GM12878 (cell line): Measurements from ENCODE around the gene ACOT7. TPM values are rescaled to one million over a fixed set of nuclear protein-coding genes. Genes with fewer than 3 reads are reported as not detected.

Experiments used
- ATAC-seq: fragments of 200-7000 bp; cut with Tn5 transposase; 3 replicates; pipeline ENCODE4 v1.9.1; 2020; ENCODE audit warnings: mild to moderate bottlenecking, moderate library complexity
- BruUV-seq: library from RNA; stranded (reverse); fragments of 400-500 nt; replicated peaks from 2 replicates; lab custom pipeline; 2021; lab: Mats Ljungman, UMichigan
- CTCF ChIA-PET: fragments of 300-600 bp; sonication (Branson Sonifier 250); formaldehyde crosslinking; extraction: SDS; loops from one replicate; lab custom pipeline; 2021; ENCODE audit warnings: inconsistent platforms; lab: Yijun Ruan, JAX
- POLR2A ChIA-PET: fragments of 350-600 bp; formaldehyde crosslinking; extraction: SDS; loops from one replicate; lab custom pipeline; 2021; ENCODE audit warnings: inconsistent platforms; lab: Charles Lee
- RAD21 ChIA-PET: fragments of 300-600 bp; sonication (Branson Sonifier 250); formaldehyde crosslinking; loops from one replicate; lab custom pipeline; 2023; ENCODE audit warnings: antibody characterized with exemption; ENCODE audit not compliant: unreplicated experiment; lab: Charles Lee
- SMC1A ChIA-PET: fragments of 300-600 bp; sonication (Branson Sonifier 250); formaldehyde crosslinking; loops from one replicate; lab custom pipeline; 2023; ENCODE audit not compliant: unreplicated experiment, uncharacterized antibody; lab: Charles Lee
- DNase-seq: peaks from one replicate; pipeline ENCODE4 v3.0.0-alpha.2; 2011; ENCODE audit warnings: low read depth, low spot score
- FAIRE-seq: peaks from 3 replicates; lab custom pipeline; 2011; peaks lifted over from hg19 to GRCh38; lab: Jason Lieb, UNC
- H2AFZ ChIP-seq: 2 replicates; pipeline ENCODE4 v1.6.0; 2011; ENCODE audit warnings: low read depth, low read length, control low read depth; ENCODE audit not compliant: control insufficient read depth
- H3K27ac ChIP-seq: 2 replicates; pipeline ENCODE4 v1.5.1; 2011; ENCODE audit warnings: control low read depth; ENCODE audit not compliant: control insufficient read depth, insufficient read depth
- H3K27me3 ChIP-seq, 2 experiments: replicated peaks in 1 of 2; 2 replicates each; pipeline versions ENCODE4 v1.6.0 to v1.6.1; 2011; ENCODE audit warnings: low read length in 1 of 2; ENCODE audit not compliant: control insufficient read depth in 2 of 2, insufficient read depth in 2 of 2
- H3K36me3 ChIP-seq, 2 experiments: 2 replicates each; pipeline ENCODE4 v1.5.1; 2011; ENCODE audit warnings: low read length in 1 of 2; ENCODE audit not compliant: control insufficient read depth in 2 of 2, insufficient read depth in 2 of 2
- H3K4me1 ChIP-seq: 2 replicates; pipeline ENCODE4 v1.6.1; 2011; ENCODE audit warnings: mild to moderate bottlenecking, low read length, moderate library complexity, mixed read lengths; ENCODE audit not compliant: control insufficient read depth, insufficient read depth
- H3K4me2 ChIP-seq: 2 replicates; pipeline ENCODE4 v1.6.0; 2011; ENCODE audit warnings: control low read depth; ENCODE audit not compliant: control insufficient read depth, insufficient read depth
- H3K4me3 ChIP-seq: fragments of 200-600 bp; sonication (generic); 2 replicates; pipeline ENCODE4 v1.5.1; 2016
- H3K79me2 ChIP-seq: 2 replicates; pipeline ENCODE4 v1.6.0; 2011; ENCODE audit warnings: low read length; ENCODE audit not compliant: control insufficient read depth, insufficient read depth
- H3K9ac ChIP-seq: 2 replicates; pipeline ENCODE4 v1.8.0; 2011; ENCODE audit warnings: low read length, control low read depth, mixed read lengths; ENCODE audit not compliant: control insufficient read depth, insufficient read depth
- H3K9me3 ChIP-seq: replicated peaks from 3 replicates; pipeline ENCODE4 v1.5.1; 2011; ENCODE audit warnings: mild to moderate bottlenecking, low read length; ENCODE audit not compliant: control insufficient read depth, insufficient read depth
- H4K20me1 ChIP-seq: 2 replicates; pipeline ENCODE4 v1.6.0; 2011; ENCODE audit not compliant: control insufficient read depth, insufficient read depth
- CREM ChIP-seq: IDR thresholded peaks from 2 replicates; pipeline ENCODE4 v1.6.1; 2014; ENCODE audit warnings: antibody characterized with exemption, low read depth
- ESRRA ChIP-seq: IDR thresholded peaks from 2 replicates; pipeline ENCODE4 v1.6.1; 2012; ENCODE audit warnings: mild to moderate bottlenecking, low read length, improper control_type of control experiment
- NBN ChIP-seq: fragments of 450-650 bp; IDR thresholded peaks from 2 replicates; pipeline ENCODE4 v1.6.1; 2016
- NFXL1 ChIP-seq: fragments of 450-650 bp; IDR thresholded peaks from 2 replicates; pipeline ENCODE4 v1.6.1; 2017; ENCODE audit warnings: antibody characterized with exemption, mild to moderate bottlenecking, borderline replicate concordance
- NR2F1 ChIP-seq: fragments of 450-650 bp; conservative IDR thresholded peaks from 2 replicates; pipeline ENCODE4 v1.6.1; 2017; ENCODE audit warnings: mild to moderate bottlenecking
- PKNOX1 ChIP-seq: fragments of 450-650 bp; IDR thresholded peaks from 2 replicates; pipeline ENCODE4 v1.6.1; 2016; ENCODE audit warnings: mild to moderate bottlenecking
- POU2F2 ChIP-seq: IDR thresholded peaks from 3 replicates; pipeline ENCODE4 v1.6.1; 2011; ENCODE audit warnings: low read depth, mild to moderate bottlenecking, low read length, borderline replicate concordance
- RFX5 ChIP-seq: IDR thresholded peaks from 2 replicates; pipeline ENCODE4 v1.6.1; 2011; ENCODE audit warnings: low read depth, low read length, improper control_type of control experiment
- SMAD5 ChIP-seq: IDR thresholded peaks from 2 replicates; pipeline ENCODE4 v1.6.1; 2016; ENCODE audit warnings: antibody characterized with exemption, low read depth
- SP1 ChIP-seq: IDR thresholded peaks from one replicate; pipeline ENCODE4 v1.6.1; 2011; ENCODE audit warnings: low read depth, low read length
- STAT3 ChIP-seq: IDR thresholded peaks from 2 replicates; pipeline ENCODE4 v1.6.1; 2011; ENCODE audit warnings: low read depth, low read length, improper control_type of control experiment
- TBL1XR1 ChIP-seq: IDR thresholded peaks from 2 replicates; pipeline ENCODE4 v1.6.1; 2012; ENCODE audit warnings: low read depth, low read length, improper control_type of control experiment
- ZNF207 ChIP-seq: fragments of 450-650 bp; IDR thresholded peaks from 2 replicates; pipeline ENCODE4 v1.6.1; 2014; ENCODE audit warnings: antibody characterized with exemption, mild to moderate bottlenecking, borderline replicate concordance
- ZNF217 ChIP-seq: fragments of 450-650 bp; IDR thresholded peaks from 2 replicates; pipeline ENCODE4 v1.6.1; 2017; ENCODE audit warnings: antibody characterized with exemption, mild to moderate bottlenecking
- ZNF622 ChIP-seq: fragments of 450-650 bp; IDR thresholded peaks from 2 replicates; pipeline ENCODE4 v1.6.1; 2017; ENCODE audit warnings: mild to moderate bottlenecking, inconsistent platforms
- WGBS: methylation state at CpG from one replicate; pipeline ENCODE4 v1.1.6; 2016; ENCODE audit warnings: low lambda C conversion rate; ENCODE audit not compliant: insufficient replicate concordance, insufficient coverage; ENCODE audit errors: missing lambda C conversion rate; 5-methylcytosine and 5-hydroxymethylcytosine counted together
- in situ Hi-C: fragments of 300-500 bp; cut with MboI; formaldehyde crosslinking; loops from 9 replicates; pipeline ENCODE4 v1.14.3; 2018; ENCODE audit warnings: mixed read lengths
- intact Hi-C: fragments of 100-400 bp; cut with micrococcal nuclease; formaldehyde crosslinking; loops from one replicate; pipeline ENCODE4 v1.14.2; 2022; ENCODE audit not compliant: unreplicated experiment
- polyA plus RNA-seq, 11 experiments: library from polyadenylated mRNA; depleted of rRNA in 4 of 11; unstranded in 6 of 11; stranded (reverse) in 5 of 11; fragments of >200 nt; fragmentation: Nextera tagmentation in 4 of 11; fragmentation: Illumina TruSeq in 1 of 11; extraction: Ambion mirVana in 4 of 11; extraction: Trizol in 1 of 11; gene quantifications; 1 replicate in 1 of 11; 2 replicates in 10 of 11; pipeline versions ENCODE4 v1.2.1 to v1.2.3, GENCODE V29; 2011 to 2016; ENCODE audit warnings: inconsistent platforms in 2 of 11, missing spikeins in 2 of 11, low read depth in 1 of 11
- total RNA-seq, 4 experiments: library from RNA; depleted of rRNA in 3 of 4; stranded (reverse); fragments of >200 nt in 3 of 4; fragmentation: Illumina TruSeq in 1 of 4; extraction: Trizol in 1 of 4; gene quantifications; 2 replicates each; pipeline versions ENCODE4 v1.2.1 to v1.2.3, GENCODE V29; 2013 to 2021

ACOT7 gene
- total and polyA plus RNA-seq, 10 of the 15 experiments (the other 5 are each of a cell fraction or from before 2014, with no cell fraction given) = 8.9 to 206 (median 61.2) TPM

GRCh38 chr1:6257541-6258069, 136.0 kb downstream of the ACOT7 start:
- RAD21 ChIA-PET = no interaction called here
- BruUV-seq = no TSS peak
- H2AFZ ChIP-seq = no peak overlapping the region
- no peaks in the 10 kb centered on the region; a peak in 1 of 4 replicates for H3K27me3 ChIP-seq
- H3K27ac ChIP-seq = no peak overlapping the region
- no peak for DNase-seq
- in situ Hi-C loops = no loop called here
- no peak overlapping the region for H3K4me3 ChIP-seq
- TF ChIP-seq STAT3 (no peak), RFX5 (no peak), SMAD5 (no peak), NR2F1 (no peak), POU2F2 (no peak), CREM (no peak), ZNF622 (no peak), ZNF217 (no peak), ZNF207 (no peak), TBL1XR1 (no peak), NBN (no peak), SP1 (no peak), ESRRA (no peak), PKNOX1 (no peak), NFXL1 (no peak)
- H3K36me3 ChIP-seq = no peaks in the 10 kb centered on the region
- H4K20me1 ChIP-seq = no peaks in the 10 kb centered on the region
- SMC1A ChIA-PET = no interaction called here
- no peak overlapping the region for H3K4me2 ChIP-seq
- H3K79me2 ChIP-seq = no peaks in the 10 kb centered on the region
- H3K9me3 ChIP-seq = no peaks in the 10 kb centered on the region
- WGBS = 62% methylated on average over 8 of the region's 8 CpGs
- no peak for FAIRE-seq
- no peak for ATAC-seq
- CTCF ChIA-PET = interaction anchor here (1.0 kb wide), 2 partner anchors 10 to 81 kb away, joined by 3 read pairs; no protein-coding TSS in a partner anchor
- POLR2A ChIA-PET = no interaction called here
- H3K9ac ChIP-seq = no peak overlapping the region
- peaks cover 3% of the 10 kb centered on the region; the same call in 1 of the 2 replicates for H3K4me1 ChIP-seq
- intact Hi-C loops = no loop called here
